Stimulated activated CD4-positive, alpha-beta T cell treated with anti-CD3 and anti-CD28 coated beads, TNF-alpha, amount 100 ng/mL, for 4 hours (primary cell): ENCODE data around the gene WASF3.
"Not testable (repeated sequence)": the region's sequence is repeated elsewhere in the genome, so short reads cannot be mapped to it uniquely, and the experiment has no call there.

Experiments used
- DNase-seq, 3 experiments: peaks; one replicate each; pipeline ENCODE4 v3.0.0-alpha.2; 2020; ENCODE audit warnings: low read depth in 3 of 3

WASF3 gene

GRCh38 chr13:26713341-26713740 lies 155.9 kb downstream of the WASF3 start:
- DNase-seq = no peak

GRCh38 chr13:26716984-26717383 lies 159.5 kb downstream of the WASF3 start:
- DNase-seq = no peak

GRCh38 chr13:26718146-26718545 lies 160.7 kb downstream of the WASF3 start:
- DNase-seq = no peak

GRCh38 chr13:26718872-26719271 lies 161.4 kb downstream of the WASF3 start:
- no peak for DNase-seq

GRCh38 chr13:26719356-26719945 lies 162.0 kb downstream of the WASF3 start:
- DNase-seq = no peak

GRCh38 chr13:26721251-26722121 lies 164.0 kb downstream of the WASF3 start:
- no peak for DNase-seq

- DNase-seq = no peak
These were observed 164.8 kb downstream of the WASF3 start for GRCh38 chr13:26722321-26722720.

GRCh38 chr13:26723620-26724019 lies 166.1 kb downstream of the WASF3 start:
- DNase-seq = not testable (repeated sequence)

GRCh38 chr13:26726684-26727083 lies 169.2 kb downstream of the WASF3 start:
- no peak for DNase-seq

- no peak for DNase-seq
These were observed 169.6 kb downstream of the WASF3 start for GRCh38 chr13:26727122-26727521.

GRCh38 chr13:26727633-26728032 lies 170.2 kb downstream of the WASF3 start:
- no peak for DNase-seq

- DNase-seq = no peak
These were observed 178.2 kb downstream of the WASF3 start for GRCh38 chr13:26735677-26736076.
